HUES48 (cell line): ENCODE measurements around the gene PTPRN2.

Source experiments
- H3K27ac ChIP-seq: one replicate; pipeline ENCODE4 v1.7.0; 2013; ENCODE audit warnings: low read depth, low read length, inconsistent platforms
- H3K27me3 ChIP-seq: 2 replicates; pipeline ENCODE4 v1.6.1; 2013; ENCODE audit warnings: mild to moderate bottlenecking, low read length; ENCODE audit not compliant: control insufficient read depth, insufficient read depth
- H3K36me3 ChIP-seq: 2 replicates; pipeline ENCODE4 v1.6.1; 2013; ENCODE audit warnings: low read length; ENCODE audit not compliant: control insufficient read depth, insufficient read depth
- H3K4me1 ChIP-seq: 2 replicates; pipeline ENCODE4 v1.6.1; 2013; ENCODE audit warnings: mild to moderate bottlenecking, low read length; ENCODE audit not compliant: control insufficient read depth, insufficient read depth
- H3K4me3 ChIP-seq: 2 replicates; pipeline ENCODE4 v1.5.1; 2013; ENCODE audit warnings: mild to moderate bottlenecking, low read depth, low read length
- H3K9ac ChIP-seq: 2 replicates; pipeline ENCODE4 v1.6.1; 2013; ENCODE audit warnings: mild to moderate bottlenecking, low read depth, low read length, moderate library complexity
- H3K9me3 ChIP-seq: 2 replicates; pipeline ENCODE4 v1.6.1; 2013; ENCODE audit warnings: low read length; ENCODE audit not compliant: control insufficient read depth, insufficient read depth

Gene PTPRN2

DNA sequence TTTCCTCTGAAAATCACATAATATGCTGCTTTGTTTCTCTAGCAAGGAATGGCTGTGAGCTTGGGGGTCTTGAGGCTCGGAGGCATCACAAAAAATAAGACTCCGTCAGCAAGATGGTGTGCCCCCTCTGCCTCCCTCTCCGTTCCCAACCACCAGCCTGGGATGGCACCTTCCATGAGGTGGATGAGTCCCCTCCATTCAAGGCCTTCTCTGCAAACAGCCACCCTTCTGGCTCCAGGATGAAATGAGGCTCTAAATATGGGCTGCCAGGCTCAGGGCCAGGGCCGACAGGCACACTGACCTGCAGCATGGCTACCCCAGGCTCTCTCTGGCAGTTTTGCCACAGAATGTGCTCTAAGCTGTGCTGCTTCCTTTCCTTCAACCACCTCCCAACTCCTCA lies 521.5 kb downstream of the PTPRN2 start:
- Histone ChIP-seq H3K27ac (no peak overlapping the region), H3K4me3 (no peak overlapping the region), H3K4me1 (no peaks in the 10 kb centered on the region), H3K27me3 (no peaks in the 10 kb centered on the region), H3K9ac (no peak overlapping the region), H3K36me3 (no peaks in the 10 kb centered on the region), H3K9me3 (peaks cover 87% of the 10 kb centered on the region)

DNA sequence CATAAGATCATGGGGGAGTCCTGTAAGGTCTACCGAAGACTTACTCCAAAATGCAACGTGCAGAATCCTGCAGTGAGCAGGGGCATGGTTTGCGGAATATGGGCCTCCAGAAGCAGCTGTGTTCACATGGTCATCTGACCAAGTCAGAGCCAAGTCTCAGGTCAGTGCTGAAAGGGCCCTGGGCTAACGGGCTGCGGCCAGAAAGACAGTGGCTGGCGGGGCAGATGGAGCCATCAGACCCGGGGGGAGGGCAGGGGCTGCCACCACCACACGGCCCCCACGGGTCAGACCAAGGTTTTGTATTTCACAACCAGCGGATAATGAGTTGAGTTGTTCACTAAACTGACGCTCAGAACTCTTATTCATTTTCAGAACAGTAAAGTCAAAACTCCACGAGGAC lies 522.3 kb downstream of the PTPRN2 start:
- Histone ChIP-seq H3K4me1 (no peaks in the 10 kb centered on the region), H3K9ac (no peak overlapping the region), H3K4me3 (no peak overlapping the region), H3K36me3 (no peaks in the 10 kb centered on the region), H3K9me3 (peaks cover 89% of the 10 kb centered on the region), H3K27me3 (no peaks in the 10 kb centered on the region), H3K27ac (no peak overlapping the region)

DNA sequence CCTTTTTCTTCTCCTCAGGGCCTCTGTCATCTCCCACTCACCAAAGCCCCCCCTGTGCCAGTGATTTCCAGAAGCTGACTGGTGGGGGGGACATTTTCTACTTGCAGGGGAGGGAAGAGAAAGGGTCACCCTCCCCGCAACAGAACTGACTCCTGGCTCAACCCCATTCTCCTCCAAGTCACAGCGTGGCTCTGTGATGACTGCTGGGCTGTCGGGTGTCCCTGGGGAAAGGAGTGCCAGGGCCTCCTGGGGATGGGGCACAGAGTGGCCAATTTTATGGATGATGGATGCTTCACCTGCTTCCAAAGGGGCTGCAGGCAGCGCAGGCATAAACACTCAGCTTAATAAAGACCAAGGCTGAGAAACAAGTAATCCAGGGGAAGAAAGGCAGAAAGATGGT lies 523.0 kb downstream of the PTPRN2 start:
- no peaks in the 10 kb centered on the region for H3K27me3 ChIP-seq
- no peaks in the 10 kb centered on the region for H3K36me3 ChIP-seq
- H3K9ac ChIP-seq: no peak overlapping the region
- H3K4me1 ChIP-seq: no peaks in the 10 kb centered on the region
- peaks cover 87% of the 10 kb centered on the region for H3K9me3 ChIP-seq
- no peak overlapping the region for H3K27ac ChIP-seq
- no peak overlapping the region for H3K4me3 ChIP-seq

DNA sequence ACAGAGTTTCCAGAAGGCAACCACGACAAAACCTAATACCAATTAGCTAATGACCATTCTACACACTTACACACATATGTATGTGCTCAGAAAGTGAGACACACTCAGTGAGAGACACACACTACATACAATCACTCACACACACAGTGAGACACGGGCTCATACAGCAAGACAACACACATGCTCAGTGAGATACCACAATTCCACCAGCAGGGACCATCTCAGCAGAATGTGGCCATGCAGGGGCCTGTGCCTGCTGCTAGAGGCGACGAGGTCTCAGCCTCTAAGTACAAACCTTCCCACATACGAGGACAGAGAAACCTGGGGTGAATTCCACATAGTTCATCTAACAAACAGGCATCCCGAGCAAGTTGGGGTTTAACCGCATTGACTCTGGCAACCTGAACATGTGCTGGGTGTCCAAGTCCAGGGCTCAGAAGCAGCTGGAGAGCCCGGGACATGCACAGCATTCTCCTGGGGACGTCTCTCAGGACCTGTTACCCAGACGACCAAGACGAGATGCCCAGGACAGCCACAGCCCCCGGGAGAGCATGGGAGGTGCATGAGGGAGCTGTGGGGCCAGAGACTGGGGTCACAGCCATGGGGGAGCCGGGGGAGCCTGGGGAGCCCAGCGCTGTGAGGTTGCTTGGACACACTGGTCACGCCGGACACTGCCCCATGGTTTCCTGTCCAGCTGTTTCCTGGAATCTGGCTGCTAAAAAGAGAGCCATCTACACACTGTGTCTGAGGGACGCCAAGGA lies 523.6 kb downstream of the PTPRN2 start:
- no peaks in the 10 kb centered on the region for H3K36me3 ChIP-seq
- H3K9me3 ChIP-seq: peaks cover 81% of the 10 kb centered on the region
- H3K27ac ChIP-seq: no peak overlapping the region
- no peak overlapping the region for H3K9ac ChIP-seq
- no peak overlapping the region for H3K4me3 ChIP-seq
- H3K4me1 ChIP-seq: no peaks in the 10 kb centered on the region
- H3K27me3 ChIP-seq: no peaks in the 10 kb centered on the region

DNA sequence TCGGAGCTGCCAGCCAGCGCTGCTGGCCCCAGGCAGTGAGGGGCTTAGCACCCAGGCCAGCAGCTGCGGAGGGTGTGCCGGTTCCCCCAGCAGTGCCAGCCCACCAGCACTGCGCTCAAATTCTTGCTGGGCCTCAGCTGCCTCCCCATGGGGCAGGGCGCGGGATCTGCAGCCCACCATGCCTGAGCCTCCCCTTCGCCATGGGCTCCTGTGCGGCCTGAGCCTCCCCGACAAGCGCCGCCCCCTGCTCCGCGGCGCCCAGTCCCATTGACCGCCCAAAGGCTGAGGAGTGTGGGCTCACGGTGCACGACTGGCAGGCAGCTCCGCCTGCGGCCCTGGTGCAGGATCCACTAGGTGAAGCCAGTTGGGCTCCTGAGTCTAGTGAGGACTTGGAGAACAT lies 525.0 kb downstream of the PTPRN2 start:
- H3K9me3 ChIP-seq: peaks cover 72% of the 10 kb centered on the region
- H3K27ac ChIP-seq: no peak overlapping the region
- H3K9ac ChIP-seq: no peak overlapping the region
- H3K36me3 ChIP-seq: no peaks in the 10 kb centered on the region
- no peak overlapping the region for H3K4me3 ChIP-seq
- H3K27me3 ChIP-seq: no peaks in the 10 kb centered on the region
- H3K4me1 ChIP-seq: no peaks in the 10 kb centered on the region

DNA sequence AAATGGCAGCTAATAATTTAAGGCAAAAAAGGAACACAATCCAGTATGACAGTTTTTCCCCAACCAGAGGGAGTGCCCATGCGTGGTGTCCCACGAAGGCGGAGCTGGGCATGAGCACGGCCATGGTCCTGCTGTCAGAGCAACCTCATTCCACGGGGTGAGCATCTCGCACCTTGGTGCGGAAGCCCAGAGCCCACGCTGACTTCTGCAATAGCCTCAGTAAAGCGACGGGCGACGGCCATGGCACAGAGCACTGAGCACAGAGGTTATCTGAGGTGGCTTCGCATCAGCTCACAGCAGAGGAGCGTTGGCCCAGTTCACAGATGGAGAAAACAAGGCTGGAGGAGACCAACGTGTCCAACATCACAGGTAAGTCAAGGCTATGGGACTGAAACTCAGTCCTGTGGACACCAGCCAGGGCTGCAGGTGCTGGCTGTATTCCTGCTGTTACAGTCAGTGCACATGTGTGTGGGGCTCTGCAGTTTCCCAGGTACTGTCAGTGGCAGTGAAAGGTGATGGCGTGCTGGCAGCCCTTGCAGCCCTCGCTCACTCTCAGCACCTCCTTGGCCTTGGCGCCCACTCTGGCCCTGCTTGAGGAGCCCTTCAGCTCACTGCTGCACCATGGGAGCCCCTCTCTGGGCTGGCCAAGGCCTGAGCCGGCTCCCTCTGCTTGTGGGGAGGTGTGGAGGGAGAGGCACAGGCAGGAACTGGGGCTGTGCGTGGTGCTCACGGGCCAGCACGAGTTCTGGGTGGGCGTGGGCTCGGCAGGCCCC lies 525.6 kb downstream of the PTPRN2 start:
- no peaks in the 10 kb centered on the region for H3K4me1 ChIP-seq
- no peak overlapping the region for H3K4me3 ChIP-seq
- no peak overlapping the region for H3K9ac ChIP-seq
- H3K27me3 ChIP-seq: no peaks in the 10 kb centered on the region
- H3K27ac ChIP-seq: no peak overlapping the region
- H3K9me3 ChIP-seq: peaks cover 74% of the 10 kb centered on the region
- H3K36me3 ChIP-seq: no peaks in the 10 kb centered on the region

GRCh38 chr7:158061026-158061630 lies 526.5 kb downstream of the PTPRN2 start:
- Histone ChIP-seq H3K4me1 (no peaks in the 10 kb centered on the region), H3K27ac (no peak overlapping the region), H3K4me3 (no peak overlapping the region), H3K36me3 (no peaks in the 10 kb centered on the region), H3K9ac (no peak overlapping the region), H3K9me3 (peaks cover 74% of the 10 kb centered on the region), H3K27me3 (no peaks in the 10 kb centered on the region)

- no peak overlapping the region for H3K4me3 ChIP-seq
- H3K27ac ChIP-seq: no peak overlapping the region
- H3K9ac ChIP-seq: no peak overlapping the region
- H3K4me1 ChIP-seq: no peaks in the 10 kb centered on the region
- H3K36me3 ChIP-seq: no peaks in the 10 kb centered on the region
- no peaks in the 10 kb centered on the region for H3K27me3 ChIP-seq
- H3K9me3 ChIP-seq: peaks cover 68% of the 10 kb centered on the region
Observed at GRCh38 chr7:158060216-158060615, 527.4 kb downstream of the PTPRN2 start.

GRCh38 chr7:158057446-158057845 lies 530.2 kb downstream of the PTPRN2 start:
- H3K36me3 ChIP-seq: no peaks in the 10 kb centered on the region
- H3K27ac ChIP-seq: no peak overlapping the region
- H3K27me3 ChIP-seq: no peaks in the 10 kb centered on the region
- H3K4me1 ChIP-seq: no peaks in the 10 kb centered on the region
- H3K4me3 ChIP-seq: no peak overlapping the region
- H3K9me3 ChIP-seq: peaks cover 50% of the 10 kb centered on the region
- H3K9ac ChIP-seq: no peak overlapping the region

- Histone ChIP-seq H3K9me3 (peaks cover 43% of the 10 kb centered on the region), H3K36me3 (no peaks in the 10 kb centered on the region)
Observed at GRCh38 chr7:158056761-158057160, 530.9 kb downstream of the PTPRN2 start.

More at GRCh38 chr7:158056761-158057160, 530.9 kb downstream of the PTPRN2 start:
- no peaks in the 10 kb centered on the region for H3K4me1 ChIP-seq
- no peak overlapping the region for H3K9ac ChIP-seq
- no peak overlapping the region for H3K4me3 ChIP-seq
- no peaks in the 10 kb centered on the region for H3K27me3 ChIP-seq
- no peak overlapping the region for H3K27ac ChIP-seq
